ENCODE data around the gene STAT5A.

Gene STAT5A

GRCh38 chr17:42338427-42338985, 50.2 kb downstream of the STAT5A start:
- no peak overlapping the region for H3K9ac ChIP-seq (ENCODE audit: insufficient read length, low read depth)
- no peaks in the 10 kb centered on the region for H3K4me1 ChIP-seq (ENCODE audit: insufficient read depth, insufficient read length)
- TF ChIP-seq YY1 (IDR thresholded peaks at IDR 0.05; ENCODE audit: insufficient read depth, insufficient read length), result no peak
- TF ChIP-seq SUZ12 (IDR thresholded peaks at IDR 0.05; ENCODE audit: extremely low read depth, insufficient read depth, insufficient read length), result no peak
- TF ChIP-seq ZNF274 (IDR thresholded peaks at IDR 0.05; ENCODE audit: low read depth, low read length), result no peak
- peaks cover 78% of the 10 kb centered on the region for H3K36me3 ChIP-seq (ENCODE audit: insufficient read depth, insufficient read length, low read length)
- DNase-seq (ENCODE audit: low read depth, low spot score), result no peak
- H3K27me3 ChIP-seq (ENCODE audit: insufficient read depth, insufficient read length), result no peaks in the 10 kb centered on the region
- no peaks in the 10 kb centered on the region for H3K9me3 ChIP-seq (ENCODE audit: insufficient read depth, low read length)
- H3K4me3 ChIP-seq (ENCODE audit: insufficient read length, low read depth), result no peak overlapping the region

GRCh38 chr17:42339221-42339620, 50.9 kb downstream of the STAT5A start:
- H3K9me3 ChIP-seq (ENCODE audit: insufficient read depth, low read length), result no peaks in the 10 kb centered on the region
- no peaks in the 10 kb centered on the region for H3K27me3 ChIP-seq (ENCODE audit: insufficient read depth, insufficient read length)
- no peak overlapping the region for H3K9ac ChIP-seq (ENCODE audit: insufficient read length, low read depth)
- no peak for DNase-seq (ENCODE audit: low read depth, low spot score)
- no peak overlapping the region for H3K4me3 ChIP-seq (ENCODE audit: insufficient read length, low read depth)
- no peaks in the 10 kb centered on the region for H3K4me1 ChIP-seq (ENCODE audit: insufficient read depth, insufficient read length)
- peaks cover 74% of the 10 kb centered on the region for H3K36me3 ChIP-seq (ENCODE audit: insufficient read depth, insufficient read length, low read length)
- TF ChIP-seq YY1 (IDR thresholded peaks at IDR 0.05; ENCODE audit: insufficient read depth, insufficient read length) (no peak), ZNF274 (IDR thresholded peaks at IDR 0.05; ENCODE audit: low read depth, low read length) (no peak), SUZ12 (IDR thresholded peaks at IDR 0.05; ENCODE audit: extremely low read depth, insufficient read depth, insufficient read length) (no peak)

- Histone ChIP-seq H3K4me3 (ENCODE audit: insufficient read length, low read depth) (no peak overlapping the region), H3K4me1 (ENCODE audit: insufficient read depth, insufficient read length) (no peaks in the 10 kb centered on the region), H3K36me3 (ENCODE audit: insufficient read depth, insufficient read length, low read length) (peaks cover 69% of the 10 kb centered on the region), H3K27me3 (ENCODE audit: insufficient read depth, insufficient read length) (no peaks in the 10 kb centered on the region), H3K9me3 (ENCODE audit: insufficient read depth, low read length) (no peaks in the 10 kb centered on the region), H3K9ac (ENCODE audit: insufficient read length, low read depth) (no peak overlapping the region)
- TF ChIP-seq ZNF274 (IDR thresholded peaks at IDR 0.05; ENCODE audit: low read depth, low read length) (no peak), SUZ12 (IDR thresholded peaks at IDR 0.05; ENCODE audit: extremely low read depth, insufficient read depth, insufficient read length) (no peak), YY1 (IDR thresholded peaks at IDR 0.05; ENCODE audit: insufficient read depth, insufficient read length) (no peak)
- no peak for DNase-seq (ENCODE audit: low read depth, low spot score)
These were observed 52.4 kb downstream of the STAT5A start for GRCh38 chr17:42340691-42341127.

- H3K9me3 ChIP-seq (ENCODE audit: insufficient read depth, low read length), result no peaks in the 10 kb centered on the region
- H3K4me3 ChIP-seq (ENCODE audit: insufficient read length, low read depth), result no peak overlapping the region
- peaks cover 2% of the 10 kb centered on the region for H3K4me1 ChIP-seq (ENCODE audit: insufficient read depth, insufficient read length)
- peaks cover 69% of the 10 kb centered on the region for H3K36me3 ChIP-seq (ENCODE audit: insufficient read depth, insufficient read length, low read length)
- TF ChIP-seq YY1 (IDR thresholded peaks at IDR 0.05; ENCODE audit: insufficient read depth, insufficient read length) (no peak), ZNF274 (IDR thresholded peaks at IDR 0.05; ENCODE audit: low read depth, low read length) (no peak), SUZ12 (IDR thresholded peaks at IDR 0.05; ENCODE audit: extremely low read depth, insufficient read depth, insufficient read length) (no peak)
- H3K9ac ChIP-seq (ENCODE audit: insufficient read length, low read depth), result no peak overlapping the region
- no peaks in the 10 kb centered on the region for H3K27me3 ChIP-seq (ENCODE audit: insufficient read depth, insufficient read length)
- no peak for DNase-seq (ENCODE audit: low read depth, low spot score)
These were observed 53.3 kb downstream of the STAT5A start for GRCh38 chr17:42341568-42341967.

- no peaks in the 10 kb centered on the region for H3K9me3 ChIP-seq (ENCODE audit: insufficient read depth, low read length)
- H3K27me3 ChIP-seq (ENCODE audit: insufficient read depth, insufficient read length), result no peaks in the 10 kb centered on the region
- no peak for DNase-seq (ENCODE audit: low read depth, low spot score)
- no peak for TF ChIP-seq YY1 (IDR thresholded peaks at IDR 0.05; ENCODE audit: insufficient read depth, insufficient read length)
- no peak for TF ChIP-seq SUZ12 (IDR thresholded peaks at IDR 0.05; ENCODE audit: extremely low read depth, insufficient read depth, insufficient read length)
- no peak for TF ChIP-seq ZNF274 (IDR thresholded peaks at IDR 0.05; ENCODE audit: low read depth, low read length)
- no peak overlapping the region for H3K9ac ChIP-seq (ENCODE audit: insufficient read length, low read depth)
- no peak overlapping the region for H3K4me3 ChIP-seq (ENCODE audit: insufficient read length, low read depth)
- H3K36me3 ChIP-seq (ENCODE audit: insufficient read depth, insufficient read length, low read length), result peaks cover 64% of the 10 kb centered on the region
- H3K4me1 ChIP-seq (ENCODE audit: insufficient read depth, insufficient read length), result peaks cover 2% of the 10 kb centered on the region
These were observed 54.1 kb downstream of the STAT5A start for GRCh38 chr17:42342242-42343008.

- no peak overlapping the region for H3K9ac ChIP-seq (ENCODE audit: insufficient read length, low read depth)
- no peaks in the 10 kb centered on the region for H3K9me3 ChIP-seq (ENCODE audit: insufficient read depth, low read length)
- no peak for DNase-seq (ENCODE audit: low read depth, low spot score)
- H3K36me3 ChIP-seq (ENCODE audit: insufficient read depth, insufficient read length, low read length), result peaks cover 49% of the 10 kb centered on the region
- TF ChIP-seq SUZ12 (IDR thresholded peaks at IDR 0.05; ENCODE audit: extremely low read depth, insufficient read depth, insufficient read length) (no peak), ZNF274 (IDR thresholded peaks at IDR 0.05; ENCODE audit: low read depth, low read length) (no peak), YY1 (IDR thresholded peaks at IDR 0.05; ENCODE audit: insufficient read depth, insufficient read length) (no peak)
- no peaks in the 10 kb centered on the region for H3K27me3 ChIP-seq (ENCODE audit: insufficient read depth, insufficient read length)
- no peak overlapping the region for H3K4me3 ChIP-seq (ENCODE audit: insufficient read length, low read depth)
- H3K4me1 ChIP-seq (ENCODE audit: insufficient read depth, insufficient read length), result peaks cover 2% of the 10 kb centered on the region
These were observed 57.2 kb downstream of the STAT5A start for GRCh38 chr17:42345396-42346073.

- H3K9ac ChIP-seq (ENCODE audit: insufficient read length, low read depth), result no peak overlapping the region
- TF ChIP-seq YY1 (IDR thresholded peaks at IDR 0.05; ENCODE audit: insufficient read depth, insufficient read length) (no peak), ZNF274 (IDR thresholded peaks at IDR 0.05; ENCODE audit: low read depth, low read length) (no peak), SUZ12 (IDR thresholded peaks at IDR 0.05; ENCODE audit: extremely low read depth, insufficient read depth, insufficient read length) (no peak)
- H3K27me3 ChIP-seq (ENCODE audit: insufficient read depth, insufficient read length), result no peaks in the 10 kb centered on the region
These were observed 58.2 kb downstream of the STAT5A start for GRCh38 chr17:42346481-42346880.

More at GRCh38 chr17:42346481-42346880, 58.2 kb downstream of the STAT5A start:
- H3K4me1 ChIP-seq (ENCODE audit: insufficient read depth, insufficient read length), result peaks cover 2% of the 10 kb centered on the region
- no peak for DNase-seq (ENCODE audit: low read depth, low spot score)
- no peaks in the 10 kb centered on the region for H3K9me3 ChIP-seq (ENCODE audit: insufficient read depth, low read length)
- no peak overlapping the region for H3K4me3 ChIP-seq (ENCODE audit: insufficient read length, low read depth)
- peaks cover 40% of the 10 kb centered on the region for H3K36me3 ChIP-seq (ENCODE audit: insufficient read depth, insufficient read length, low read length)
